ENCODE measurements around the gene KLHL14. TPM values are rescaled to one million over a fixed set of nuclear protein-coding genes. Genes with fewer than 3 reads are reported as not detected.

The KLHL14 gene
- total RNA-seq, 4 donors from 2014 or later: 18.9 to 36.5 (median 29.3) TPM

DNA sequence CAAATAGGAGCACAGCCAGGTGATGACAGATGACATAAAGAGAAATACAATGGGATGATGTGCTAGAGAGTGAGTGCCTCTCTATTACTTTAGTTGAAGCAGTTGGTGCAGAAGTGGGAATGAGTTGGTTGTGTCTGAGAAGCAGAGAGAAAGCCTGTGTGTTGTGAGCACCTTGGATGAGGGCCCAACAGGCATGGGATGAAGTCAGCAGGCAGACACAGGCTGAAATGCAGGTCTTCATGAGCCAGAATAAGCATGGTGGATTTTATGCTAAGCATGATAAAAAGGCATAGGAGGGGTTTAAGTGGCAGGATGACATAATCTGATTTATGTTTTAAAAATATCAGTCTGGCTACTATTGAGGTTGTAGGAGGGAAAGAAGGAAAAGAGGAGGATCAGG is 71.5 kb downstream of the KLHL14 start:
- H3K4me1 ChIP-seq: peaks cover 28 to 33% of the 10 kb centered on the region in 2 donors
- TF ChIP-seq, protein P1, sequence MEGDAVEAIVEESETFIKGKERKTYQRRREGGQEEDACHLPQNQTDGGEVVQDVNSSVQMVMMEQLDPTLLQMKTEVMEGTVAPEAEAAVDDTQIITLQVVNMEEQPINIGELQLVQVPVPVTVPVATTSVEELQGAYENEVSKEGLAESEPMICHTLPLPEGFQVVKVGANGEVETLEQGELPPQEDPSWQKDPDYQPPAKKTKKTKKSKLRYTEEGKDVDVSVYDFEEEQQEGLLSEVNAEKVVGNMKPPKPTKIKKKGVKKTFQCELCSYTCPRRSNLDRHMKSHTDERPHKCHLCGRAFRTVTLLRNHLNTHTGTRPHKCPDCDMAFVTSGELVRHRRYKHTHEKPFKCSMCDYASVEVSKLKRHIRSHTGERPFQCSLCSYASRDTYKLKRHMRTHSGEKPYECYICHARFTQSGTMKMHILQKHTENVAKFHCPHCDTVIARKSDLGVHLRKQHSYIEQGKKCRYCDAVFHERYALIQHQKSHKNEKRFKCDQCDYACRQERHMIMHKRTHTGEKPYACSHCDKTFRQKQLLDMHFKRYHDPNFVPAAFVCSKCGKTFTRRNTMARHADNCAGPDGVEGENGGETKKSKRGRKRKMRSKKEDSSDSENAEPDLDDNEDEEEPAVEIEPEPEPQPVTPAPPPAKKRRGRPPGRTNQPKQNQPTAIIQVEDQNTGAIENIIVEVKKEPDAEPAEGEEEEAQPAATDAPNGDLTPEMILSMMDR (IDR thresholded peaks at IDR 0.05): no peak
- no peaks in the 10 kb centered on the region for H3K9me3 ChIP-seq
- H3K27me3 ChIP-seq: no peaks in the 10 kb centered on the region
- H3K4me3 ChIP-seq (replicated peaks in 1 of 3): no peak overlapping the region
- intact Hi-C loops (cut with DNase I): no loop called here
- H3K36me3 ChIP-seq: no peaks in the 10 kb centered on the region
- no peak overlapping the region for H3K27ac ChIP-seq
- DNase-seq: peak; percentile 49 to 57

- TF ChIP-seq, protein P1 (IDR thresholded peaks at IDR 0.05): no peak
- intact Hi-C loops (cut with DNase I): no loop called here
- no peaks in the 10 kb centered on the region for H3K9me3 ChIP-seq
- no peaks in the 10 kb centered on the region for H3K27me3 ChIP-seq
- WGBS, 2 donors: 58 to 69% methylated on average over 3 of the region's 3 CpGs
- peaks cover 34 to 40% of the 10 kb centered on the region in 2 donors for H3K4me1 ChIP-seq
- H3K4me3 ChIP-seq (replicated peaks in 1 of 3): no peak overlapping the region
- no peak for DNase-seq
- peak overlapping the region in 2 of 3 donors; percentile 19 to 71 for H3K27ac ChIP-seq
- no peaks in the 10 kb centered on the region for H3K36me3 ChIP-seq
Observed at GRCh38 chr18:32698153-32698552, 74.7 kb downstream of the KLHL14 start.

DNA sequence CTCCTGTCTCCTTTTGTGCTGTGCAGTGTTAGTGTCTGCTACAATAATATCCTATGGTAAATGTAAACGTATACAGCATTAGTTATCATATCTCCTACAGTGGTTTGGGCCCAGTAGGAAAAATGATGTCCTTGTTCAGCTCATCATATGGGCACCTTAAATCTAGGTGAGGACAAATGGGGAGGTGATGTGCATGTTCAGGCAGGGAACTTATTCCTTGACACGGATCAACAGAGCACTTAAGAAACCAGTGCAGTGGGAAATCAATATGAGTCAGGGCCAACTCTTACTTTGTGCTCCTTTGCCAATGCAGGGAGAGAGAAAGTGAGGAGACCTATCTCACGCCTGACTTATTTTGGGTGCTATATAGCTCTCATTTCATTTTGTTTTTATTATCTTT is 76.4 kb downstream of the KLHL14 start:
- no peaks in the 10 kb centered on the region for H3K27me3 ChIP-seq
- no peaks in the 10 kb centered on the region for H3K9me3 ChIP-seq
- H3K4me1 ChIP-seq: peaks cover 34 to 40% of the 10 kb centered on the region in 2 donors
- TF ChIP-seq, protein P1 (IDR thresholded peaks at IDR 0.05): no peak
- TF ChIP-seq POLR2A (IDR thresholded peaks at IDR 0.05): no peak
- peak overlapping the region; percentile 66 to 84 (median 71) for H3K27ac ChIP-seq
- no peaks in the 10 kb centered on the region for H3K36me3 ChIP-seq
- no peak overlapping the region for H3K4me3 ChIP-seq (replicated peaks in 1 of 3)
- 41 to 45% methylated on average over 3 of the region's 3 CpGs for WGBS, 2 donors
- intact Hi-C loops (cut with DNase I): no loop called here
- peak; percentile 45 for DNase-seq

DNA sequence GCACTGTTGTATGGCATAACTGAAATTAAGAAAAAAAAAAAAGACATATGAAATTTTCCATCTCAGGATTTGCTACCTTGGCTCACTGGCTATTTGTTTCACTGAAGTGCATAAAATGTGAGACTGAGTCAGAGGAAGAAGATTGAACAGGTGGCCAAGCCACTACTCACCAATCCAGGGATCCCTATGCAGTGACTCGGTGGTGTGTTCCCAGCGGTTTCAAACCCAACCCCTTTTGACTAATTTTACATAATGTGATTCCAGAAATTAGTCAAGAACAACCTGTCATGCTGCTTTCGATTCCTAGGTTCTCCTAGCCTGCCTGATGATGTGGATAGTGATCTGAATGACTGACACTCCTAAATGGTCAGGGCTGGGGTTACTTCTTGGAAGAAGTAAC is 77.3 kb downstream of the KLHL14 start:
- intact Hi-C loops (cut with DNase I): no loop called here
- TF ChIP-seq, protein P1 (IDR thresholded peaks at IDR 0.05): no peak
- no peak for TF ChIP-seq POLR2A (IDR thresholded peaks at IDR 0.05)
- no peak for DNase-seq
- Histone ChIP-seq H3K9me3 (no peaks in the 10 kb centered on the region), H3K27ac (peak overlapping the region in 1 of 3 donors; percentile 37), H3K27me3 (no peaks in the 10 kb centered on the region), H3K36me3 (no peaks in the 10 kb centered on the region), H3K4me1 (peaks cover 34% of the 10 kb centered on the region in 2 donors), H3K4me3 (replicated peaks in 1 of 3) (no peak overlapping the region)
- 89% methylated on average over 3 of the region's 3 CpGs for WGBS, 2 donors

- no peak overlapping the region for H3K27ac ChIP-seq
- H3K27me3 ChIP-seq: no peaks in the 10 kb centered on the region
- H3K4me3 ChIP-seq (replicated peaks in 1 of 3): no peak overlapping the region
- peaks cover 0 to 8% of the 10 kb centered on the region in 2 donors for H3K4me1 ChIP-seq
- intact Hi-C loops (cut with DNase I): no loop called here
- TF ChIP-seq, protein P1 (IDR thresholded peaks at IDR 0.05): no peak
- TF ChIP-seq POLR2A (IDR thresholded peaks at IDR 0.05): no peak
- H3K36me3 ChIP-seq: no peaks in the 10 kb centered on the region
- no peak for DNase-seq
- 98 to 100% methylated on average over 1 of the region's 1 CpG for WGBS, 2 donors
- no peaks in the 10 kb centered on the region for H3K9me3 ChIP-seq
Observed at GRCh38 chr18:32688821-32689220, 84.0 kb downstream of the KLHL14 start.
